ENCODE results near the gene ROCK2. TPM values are rescaled to one million over a fixed set of nuclear protein-coding genes. Genes with fewer than 3 reads are reported as not detected.

ROCK2 gene
- total and polyA plus RNA-seq, 2 of the 8 experiments (the other 6 are each of a cell fraction or from before 2014, with no cell fraction given), result 2.7 to 29.0 TPM

GRCh38 chr2:11208083-11208482, 136.4 kb downstream of the ROCK2 start:
- H4K8ac ChIP-seq (ENCODE audit: extremely low read depth, insufficient read depth, low read length), result no peak overlapping the region
- H2BK120ac ChIP-seq (replicated peaks; ENCODE audit: low read depth, low read length), result no peak overlapping the region
- H2BK20ac ChIP-seq (ENCODE audit: low read length), result no peak overlapping the region
- no peak overlapping the region for H3K18ac ChIP-seq (ENCODE audit: extremely low read depth, low read length)
- no peaks in the 10 kb centered on the region for H4K20me1 ChIP-seq (replicated peaks in 1 of 2; ENCODE audit: control insufficient read depth in 1 of 2, insufficient read depth in 2 of 2, low read length in 2 of 2)
- DNase-seq (ENCODE audit: low read depth in 1 of 2, low spot score in 2 of 2) (no peak), FAIRE-seq (no peak)
- no peak overlapping the region for H2AK5ac ChIP-seq (ENCODE audit: low read depth, low read length)
- H3K23me2 ChIP-seq (ENCODE audit: low read depth, low read length), result no peaks in the 10 kb centered on the region
- no peak overlapping the region for H3K56ac ChIP-seq (replicated peaks; ENCODE audit: insufficient read length, low read depth, low read length)
- H3K14ac ChIP-seq (ENCODE audit: insufficient read length), result no peak overlapping the region
- no peak overlapping the region for H2BK5ac ChIP-seq (ENCODE audit: low read depth, low read length)
- peaks cover 0 to 18% (median 3%) of the 10 kb centered on the region in 4 experiments; a peak in 3 of 8 replicates for H3K36me3 ChIP-seq (ENCODE audit: control insufficient read depth in 2 of 4, insufficient read depth in 4 of 4, low read length in 3 of 4)
- H3K9ac ChIP-seq (replicated peaks in 1 of 4; ENCODE audit: extremely low read depth in 1 of 4, low read depth in 3 of 4, low read length in 3 of 4), result no peak overlapping the region
- H4K91ac ChIP-seq (replicated peaks; ENCODE audit: insufficient read length, low read length), result no peak overlapping the region
- H3K27me3 ChIP-seq (replicated peaks in 1 of 4; ENCODE audit: control insufficient read depth in 3 of 4, extremely low read depth in 1 of 4, insufficient read depth in 3 of 4, low read length in 3 of 4), result no peaks in the 10 kb centered on the region
- H3K4me1 ChIP-seq (replicated peaks in 1 of 4; ENCODE audit: control insufficient read depth in 3 of 4, insufficient read depth in 4 of 4, low read length in 3 of 4), result no peaks in the 10 kb centered on the region
- H3K4me2 ChIP-seq (ENCODE audit: insufficient read depth in 1 of 2, low read depth in 2 of 2, low read length in 2 of 2), result no peak overlapping the region
- ChIA-PET POLR2A (ENCODE audit: partially characterized antibody) (no interaction called here), CTCF (ENCODE audit: partially characterized antibody) (interaction anchor here (0.6 to 1.1 kb wide), 4 partner anchors 9 to 171 kb away, joined by 3 to 4 read pairs (median 3); a partner anchor contains a TSS)
- H3K23ac ChIP-seq (ENCODE audit: insufficient read length), result no peak overlapping the region
- no peaks in the 10 kb centered on the region for H3K9me3 ChIP-seq (ENCODE audit: insufficient read depth in 2 of 2, low read depth in 1 of 2, low read length in 1 of 2)
- no peak overlapping the region for H3K4ac ChIP-seq (replicated peaks; ENCODE audit: insufficient read length, low read depth, low read length)
- H3K27ac ChIP-seq (ENCODE audit: low read depth, low read length), result no peak overlapping the region
- H3K4me3 ChIP-seq (ENCODE audit: extremely low read depth in 1 of 4, insufficient read depth in 2 of 4, low read depth in 3 of 4, low read length in 4 of 4), result no peak overlapping the region
- H2AFZ ChIP-seq (ENCODE audit: low read length), result no peak overlapping the region
- H2BK15ac ChIP-seq (ENCODE audit: low read length), result no peak overlapping the region
- no peaks in the 10 kb centered on the region for H3K79me1 ChIP-seq (ENCODE audit: low read depth, low read length)
- no peak overlapping the region for H2BK12ac ChIP-seq (ENCODE audit: low read depth, low read length)
- H3K79me2 ChIP-seq (ENCODE audit: control insufficient read depth in 1 of 2, insufficient read depth in 2 of 2, low read length in 2 of 2), result no peaks in the 10 kb centered on the region
- TF ChIP-seq CHD2 (IDR thresholded peaks at IDR 0.05; ENCODE audit: low read length) (no peak), EP300 (IDR thresholded peaks at IDR 0.05; ENCODE audit: borderline replicate concordance in 1 of 2, low read depth in 2 of 2, low read length in 2 of 2) (no peak)
- H4K5ac ChIP-seq (ENCODE audit: insufficient read length, low read depth, low read length), result no peak overlapping the region

Data from H1 (cell line).